Measurements from ENCODE around the gene CNGB1. TPM values are rescaled to one million over a fixed set of nuclear protein-coding genes. Genes with fewer than 3 reads are reported as not detected.
A peak's percentile ranks its signal among the peaks of the same experiment; 100 is the strongest.

CNGB1 gene
- total and polyA plus RNA-seq, 10 donors = 0.02 to 0.12 TPM; not detected in 8

DNA sequence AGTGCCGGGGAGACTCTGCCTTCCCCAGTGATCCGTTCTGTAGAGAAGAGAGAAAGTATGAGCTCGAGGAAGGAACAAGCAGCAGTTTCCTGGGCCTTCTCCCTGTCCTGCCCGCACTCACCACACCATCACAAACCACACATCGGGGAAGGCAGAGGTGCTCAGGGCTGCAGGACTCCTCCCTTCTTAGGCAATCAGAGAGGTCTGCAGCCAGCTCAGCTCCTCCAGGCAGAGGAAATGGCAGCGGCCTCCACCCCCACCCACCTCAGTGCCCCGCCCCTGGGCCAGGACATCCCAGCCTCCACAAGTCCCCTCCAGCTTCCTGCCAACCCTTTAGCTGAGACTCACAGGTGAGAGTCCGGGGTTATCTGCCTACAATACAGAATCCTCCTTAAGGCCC lies 27.6 kb upstream of the CNGB1 start:
- Histone ChIP-seq H3K9me3 (no peaks in the 10 kb centered on the region), H3K27ac (peak overlapping the region; percentile 19 to 98 (median 96)), H3K4me3 (peak overlapping the region in 3 of 8 donors; percentile 77 to 88 (median 77)), H3K36me3 (peaks cover 7 to 56% (median 36%) of the 10 kb centered on the region in 6 donors), H3K27me3 (replicated peaks in 1 of 7) (no peaks in the 10 kb centered on the region), H3K4me1 (peaks cover 21 to 93% (median 70%) of the 10 kb centered on the region in 6 donors)
- WGBS, 5 donors = 29 to 54% (median 50%) methylated on average over 8 of the region's 8 CpGs
- peak; percentile 90 for DNase-seq
- peak; percentile 20 to 52 (median 48) for TF ChIP-seq POLR2AphosphoS5 (IDR thresholded peaks at IDR 0.05)
- peak in 1 of 11 experiments; percentile 10 for TF ChIP-seq CTCF (IDR thresholded peaks at IDR 0.05 in 8 of 11, conservative IDR thresholded peaks at IDR 0.05 in 3 of 11)
- no peak for TF ChIP-seq POLR2A (IDR thresholded peaks at IDR 0.05)
- intact Hi-C loops (cut with DNase I; ENCODE audit: low total_unique reads) = no loop called here

DNA sequence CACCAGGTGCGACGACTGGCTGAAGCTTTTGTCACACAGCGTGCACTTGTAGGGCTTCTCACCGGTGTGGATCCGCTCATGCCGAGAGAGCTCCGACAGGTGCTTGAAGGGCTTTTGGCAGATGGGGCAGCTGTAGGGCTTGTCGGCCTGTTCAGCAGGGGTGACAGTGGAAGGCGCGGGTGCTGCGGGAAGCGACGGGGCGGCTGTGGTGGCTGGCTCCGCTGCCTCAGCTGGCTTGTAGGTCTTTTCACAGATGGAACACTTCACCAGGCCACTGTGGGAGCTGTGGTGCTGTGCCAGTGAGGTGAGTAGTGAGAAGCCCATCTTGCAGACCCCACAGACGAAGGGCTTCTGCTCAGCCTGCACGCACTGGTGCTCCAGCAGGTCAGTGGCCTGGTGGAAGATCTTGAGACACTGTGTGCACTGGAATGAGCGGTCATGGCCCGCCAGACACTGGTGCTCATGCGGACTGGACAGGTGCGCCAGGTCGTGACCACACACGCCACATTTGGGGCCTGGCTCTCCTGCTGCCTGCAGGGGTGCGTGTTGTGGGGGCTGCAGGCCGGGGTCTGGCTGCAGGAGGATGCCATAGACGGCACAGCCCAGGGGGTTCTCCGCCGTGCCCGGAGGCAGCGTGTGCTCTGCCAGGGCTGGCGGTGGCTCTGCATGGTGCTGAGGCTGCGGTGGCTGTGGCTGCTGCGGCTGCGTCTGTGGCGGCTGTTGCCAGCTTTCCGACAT lies 26.8 kb upstream of the CNGB1 start:
- H3K4me1 ChIP-seq = peaks cover 21 to 93% (median 71%) of the 10 kb centered on the region in 6 donors
- peak overlapping the region in 2 of 8 donors; percentile 77 to 88 for H3K4me3 ChIP-seq
- no peaks in the 10 kb centered on the region for H3K27me3 ChIP-seq (replicated peaks in 1 of 7)
- intact Hi-C loops (cut with DNase I; ENCODE audit: low total_unique reads) = no loop called here
- TF ChIP-seq POLR2A (IDR thresholded peaks at IDR 0.05) (no peak), POLR2AphosphoS5 (IDR thresholded peaks at IDR 0.05) (peak in 1 of 3 donors; percentile 15)
- peak; percentile 81 for DNase-seq
- peak overlapping the region in 7 of 8 donors; percentile 90 to 98 (median 96) for H3K27ac ChIP-seq
- H3K9me3 ChIP-seq = no peaks in the 10 kb centered on the region
- 93 to 98% (median 95%) methylated on average over 32 to 36 of the region's 36 CpGs for WGBS, 5 donors
- H3K36me3 ChIP-seq = peaks cover 7 to 55% (median 30%) of the 10 kb centered on the region in 6 donors

DNA sequence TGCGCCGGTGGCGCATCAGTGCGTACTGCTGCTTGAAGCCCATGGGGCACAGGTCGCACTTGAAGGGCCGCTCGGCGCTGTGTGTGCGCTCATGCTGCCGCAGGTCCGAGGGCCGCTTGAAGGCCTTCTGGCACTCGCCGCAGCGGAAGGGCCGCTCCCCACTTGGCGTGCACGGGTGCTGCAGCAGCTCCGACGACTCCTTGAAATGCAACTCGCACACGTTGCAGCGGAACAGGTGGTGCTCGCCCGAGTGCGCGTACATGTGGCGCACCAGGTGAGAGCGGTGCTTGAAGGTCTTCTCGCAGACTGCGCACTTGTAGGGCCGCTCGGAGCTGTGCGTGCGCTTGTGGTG lies 26.2 kb upstream of the CNGB1 start:
- peak; percentile 82 for DNase-seq
- WGBS, 5 donors = 96 to 100% (median 97%) methylated on average over 19 to 35 of the region's 35 CpGs
- intact Hi-C loops (cut with DNase I; ENCODE audit: low total_unique reads) = no loop called here
- Histone ChIP-seq H3K4me3 (peak overlapping the region in 1 of 8 donors; percentile 88), H3K4me1 (peaks cover 21 to 87% (median 69%) of the 10 kb centered on the region in 6 donors), H3K27ac (peak overlapping the region in 2 of 8 donors; percentile 96 to 98), H3K36me3 (peaks cover 7 to 52% (median 29%) of the 10 kb centered on the region in 6 donors), H3K9me3 (no peaks in the 10 kb centered on the region), H3K27me3 (replicated peaks in 1 of 7) (no peaks in the 10 kb centered on the region)
- TF ChIP-seq POLR2A (IDR thresholded peaks at IDR 0.05) (no peak), CTCF (IDR thresholded peaks at IDR 0.05 in 8 of 11, conservative IDR thresholded peaks at IDR 0.05 in 3 of 11) (no peak), POLR2AphosphoS5 (IDR thresholded peaks at IDR 0.05) (no peak)

DNA sequence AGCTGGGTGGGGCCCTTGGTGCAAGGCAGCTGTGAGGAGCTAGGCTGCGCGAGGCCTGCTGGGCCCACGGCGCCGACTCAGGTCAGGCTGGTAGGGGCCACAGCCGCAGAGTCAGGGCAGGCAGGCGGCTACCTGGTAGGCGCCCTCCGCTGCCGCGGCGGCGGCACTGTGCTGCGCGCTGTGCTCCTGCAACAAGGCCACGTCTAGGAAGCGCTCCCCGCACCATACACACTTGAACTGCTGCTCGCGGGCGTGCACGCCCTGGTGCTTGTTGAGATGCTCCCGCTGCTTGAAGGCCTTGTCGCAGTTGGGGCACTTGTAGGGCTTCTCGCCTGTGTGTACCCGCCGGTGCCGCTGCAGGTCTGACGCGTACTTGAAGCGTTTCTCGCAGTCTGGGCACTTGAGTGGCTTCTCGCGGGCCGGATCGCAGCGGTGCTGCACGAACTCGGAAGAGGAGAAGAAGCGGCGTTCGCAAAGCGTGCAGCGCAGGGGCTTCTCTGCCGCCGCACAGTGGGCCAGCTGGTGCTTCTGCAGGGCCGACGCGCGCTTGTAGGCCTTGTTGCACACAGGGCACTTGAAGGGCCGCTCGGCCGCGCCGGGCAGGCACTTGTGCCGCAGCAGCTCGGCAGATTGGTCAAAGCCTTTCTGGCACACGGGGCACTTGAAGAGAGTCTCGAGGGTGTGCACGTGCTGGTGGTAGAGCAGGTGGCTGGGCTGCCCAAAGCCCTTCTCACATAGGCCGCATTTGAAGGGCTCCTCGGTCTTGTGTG lies 25.7 kb upstream of the CNGB1 start:
- H3K9me3 ChIP-seq = no peaks in the 10 kb centered on the region
- no peak overlapping the region for H3K4me3 ChIP-seq
- H3K36me3 ChIP-seq = peaks cover 7 to 52% (median 29%) of the 10 kb centered on the region in 6 donors
- H3K27ac ChIP-seq = peak overlapping the region in 2 of 8 donors; percentile 64 to 96
- H3K4me1 ChIP-seq = peaks cover 21 to 82% (median 63%) of the 10 kb centered on the region in 6 donors
- intact Hi-C loops (cut with DNase I; ENCODE audit: low total_unique reads) = no loop called here
- H3K27me3 ChIP-seq (replicated peaks in 1 of 7) = no peaks in the 10 kb centered on the region
- TF ChIP-seq POLR2A (IDR thresholded peaks at IDR 0.05) = no peak
- peak in 1 of 3 donors; percentile 40 for TF ChIP-seq POLR2AphosphoS5 (IDR thresholded peaks at IDR 0.05)
- TF ChIP-seq CTCF (IDR thresholded peaks at IDR 0.05 in 8 of 11, conservative IDR thresholded peaks at IDR 0.05 in 3 of 11) = no peak
- WGBS, 5 donors = 96 to 98% (median 97%) methylated on average over 34 to 62 of the region's 62 CpGs
- DNase-seq = peak; percentile 78
